HepG2 (cell line): ENCODE data around the gene LENEP. TPM values are rescaled to one million over a fixed set of nuclear protein-coding genes. Genes with fewer than 3 reads are reported as not detected.

Experiments used
- ATF4 ChIP-seq, 2 experiments: fragments of 450-650 bp in 1 of 2; sonication (generic) in 1 of 2; formaldehyde crosslinking; IDR thresholded peaks; 2 replicates each; pipeline versions ENCODE4 v1.5.0 to v1.8.0; 2020 to 2022; ENCODE audit warnings: mild to moderate bottlenecking in 1 of 2, missing genetic modification reagents in 1 of 2
- CREM ChIP-seq, 2 experiments: sonication (generic) in 1 of 2; formaldehyde crosslinking in 1 of 2; IDR thresholded peaks; 2 replicates each; pipeline versions ENCODE4 v1.4.0 to v1.6.1; 2016 to 2020; ENCODE audit warnings: antibody characterized with exemption in 1 of 2, mild to moderate bottlenecking in 1 of 2, missing genetic modification reagents in 1 of 2
- HMGA1 ChIP-seq: sonication (generic); formaldehyde crosslinking; conservative IDR thresholded peaks from 2 replicates; pipeline ENCODE4 v1.4.0; 2020; ENCODE audit warnings: missing genetic modification reagents
- PRDM15 ChIP-seq: sonication (generic); formaldehyde crosslinking; IDR thresholded peaks from 2 replicates; pipeline ENCODE4 v1.4.0; 2020; ENCODE audit warnings: missing genetic modification reagents
- ZBTB43 ChIP-seq: sonication (generic); formaldehyde crosslinking; conservative IDR thresholded peaks from 2 replicates; pipeline ENCODE4 v1.4.0; 2020; ENCODE audit warnings: missing genetic modification reagents
- ZNF331 ChIP-seq: sonication (generic); formaldehyde crosslinking; IDR thresholded peaks from 2 replicates; pipeline ENCODE4 v1.4.0; 2020; ENCODE audit warnings: missing genetic modification reagents
- ZNF446 ChIP-seq: sonication (generic); formaldehyde crosslinking; IDR thresholded peaks from 2 replicates; pipeline ENCODE4 v1.5.0; 2020; ENCODE audit warnings: mild to moderate bottlenecking, missing genetic modification reagents
- ZNF562 ChIP-seq: sonication (generic); formaldehyde crosslinking; IDR thresholded peaks from 2 replicates; pipeline ENCODE4 v1.8.0; 2022; ENCODE audit warnings: missing genetic modification reagents, borderline replicate concordance
- polyA plus RNA-seq, 8 experiments: library from polyadenylated mRNA; depleted of rRNA in 3 of 8; stranded (reverse) in 7 of 8; unstranded in 1 of 8; fragments of >200 nt; fragmentation: Illumina TruSeq in 4 of 8; extraction: Trizol in 4 of 8; gene quantifications; 2 replicates each; pipeline versions ENCODE4 v1.2.1 to v1.2.3, GENCODE V29; 2011 to 2016; ENCODE audit warnings: low read depth in 4 of 8, missing spikeins in 1 of 8, mixed read lengths in 1 of 8; ENCODE audit not compliant: insufficient read depth in 1 of 8
- total RNA-seq, 5 experiments: library from RNA; depleted of rRNA; stranded (reverse); fragments of >200 nt; fragmentation: Illumina TruSeq; extraction: Trizol; gene quantifications; 2 replicates each; pipeline ENCODE4 v1.2.3, GENCODE V29; 2016; ENCODE audit warnings: low read depth in 1 of 5

The LENEP gene
- total and polyA plus RNA-seq, 2 of the 13 experiments (the other 11 are each of a cell fraction or from before 2014, with no cell fraction given) = 0.29 TPM; not detected in 1

GRCh38 chr1:154959426-154959780 lies 34.0 kb upstream of the LENEP start (continued):
- TF ChIP-seq ATF4 (CRISPR knock-in tag; IDR thresholded peaks at IDR 0.05) (no peak), ZNF331 (CRISPR knock-in tag) (no peak), CREM (IDR thresholded peaks at IDR 0.05) (no peak), CREM (CRISPR knock-in tag; IDR thresholded peaks at IDR 0.05) (no peak), ZNF562 (CRISPR knock-in tag) (no peak), ZNF446 (no peak), PRDM15 (CRISPR knock-in tag) (no peak), HMGA1 (CRISPR knock-in tag) (no peak), ZBTB43 (CRISPR knock-in tag) (no peak)
